ENCODE data around the gene IGSF21. TPM values are rescaled to one million over a fixed set of nuclear protein-coding genes. Genes with fewer than 3 reads are reported as not detected.

Gene IGSF21
- total RNA-seq, 1 donor from 2014 or later, result 0.94 TPM

DNA sequence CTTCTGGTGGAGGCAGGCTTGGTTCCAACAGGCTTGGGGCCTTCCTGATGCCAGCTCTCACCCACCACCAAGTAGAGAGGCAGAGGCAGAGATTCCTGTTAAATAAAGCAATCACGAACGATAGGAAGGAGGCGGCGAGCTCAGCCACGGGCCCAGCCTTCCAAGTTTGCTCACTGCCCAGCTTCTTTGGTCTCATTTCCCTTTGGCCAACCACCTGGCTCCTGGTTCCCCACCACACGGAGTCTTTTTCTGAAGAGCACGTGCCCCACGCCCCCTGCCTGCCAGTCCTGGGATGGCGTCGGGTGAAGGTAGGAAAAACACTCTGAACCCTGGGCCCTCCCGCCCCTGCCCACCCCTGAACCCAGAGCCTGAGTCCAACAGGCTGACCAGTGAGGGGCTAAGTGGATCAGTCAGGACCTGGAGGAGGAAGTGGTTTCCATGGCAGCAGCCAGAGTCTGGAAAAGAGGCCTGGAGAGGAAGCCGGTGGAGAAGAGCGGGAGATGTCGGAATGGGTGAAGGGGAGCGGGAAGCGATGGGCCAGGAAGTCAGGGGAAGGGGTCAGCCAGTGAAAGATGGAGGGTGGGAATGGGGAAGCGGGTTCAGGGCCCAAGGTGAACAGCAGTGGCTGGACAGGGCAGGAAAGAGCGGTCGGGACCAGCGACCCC, 214.9 kb downstream of the IGSF21 start:
- TF ChIP-seq, protein P1, sequence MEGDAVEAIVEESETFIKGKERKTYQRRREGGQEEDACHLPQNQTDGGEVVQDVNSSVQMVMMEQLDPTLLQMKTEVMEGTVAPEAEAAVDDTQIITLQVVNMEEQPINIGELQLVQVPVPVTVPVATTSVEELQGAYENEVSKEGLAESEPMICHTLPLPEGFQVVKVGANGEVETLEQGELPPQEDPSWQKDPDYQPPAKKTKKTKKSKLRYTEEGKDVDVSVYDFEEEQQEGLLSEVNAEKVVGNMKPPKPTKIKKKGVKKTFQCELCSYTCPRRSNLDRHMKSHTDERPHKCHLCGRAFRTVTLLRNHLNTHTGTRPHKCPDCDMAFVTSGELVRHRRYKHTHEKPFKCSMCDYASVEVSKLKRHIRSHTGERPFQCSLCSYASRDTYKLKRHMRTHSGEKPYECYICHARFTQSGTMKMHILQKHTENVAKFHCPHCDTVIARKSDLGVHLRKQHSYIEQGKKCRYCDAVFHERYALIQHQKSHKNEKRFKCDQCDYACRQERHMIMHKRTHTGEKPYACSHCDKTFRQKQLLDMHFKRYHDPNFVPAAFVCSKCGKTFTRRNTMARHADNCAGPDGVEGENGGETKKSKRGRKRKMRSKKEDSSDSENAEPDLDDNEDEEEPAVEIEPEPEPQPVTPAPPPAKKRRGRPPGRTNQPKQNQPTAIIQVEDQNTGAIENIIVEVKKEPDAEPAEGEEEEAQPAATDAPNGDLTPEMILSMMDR (conservative IDR thresholded peaks at IDR 0.05), result peak; percentile 63
- Mint-ChIP-seq H3K27ac (no peak overlapping the region), H3K4me1 (ENCODE audit: unreplicated experiment) (peaks cover 27% of the 10 kb centered on the region), H3K9me3 (peaks cover 6% of the 10 kb centered on the region), H3K27me3 (peaks cover 16% of the 10 kb centered on the region), H3K36me3 (no peaks in the 10 kb centered on the region), H3K4me3 (no peak overlapping the region)
- DNase-seq (ENCODE audit: extremely low spot score, unreplicated experiment), result no peak

DNA sequence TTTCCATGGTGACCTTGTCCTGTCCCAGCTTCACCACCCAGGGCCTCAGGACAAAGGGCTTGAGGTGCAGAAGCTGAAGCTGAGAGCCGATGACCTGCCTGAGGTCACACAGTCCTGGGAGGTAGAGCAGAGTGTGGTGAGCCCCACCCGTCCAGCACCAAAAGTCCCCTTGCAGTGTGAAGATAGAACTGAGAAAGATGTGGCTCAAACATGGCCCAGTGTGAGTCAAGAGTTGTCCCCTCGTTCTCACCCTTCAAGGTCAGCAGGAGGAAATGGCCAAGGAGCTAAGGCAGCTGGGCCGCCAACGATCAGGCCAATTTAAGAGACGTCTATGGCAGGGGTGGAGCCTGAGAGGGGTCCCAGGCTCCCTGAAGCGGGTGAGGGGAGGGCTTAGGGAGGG, 215.7 kb downstream of the IGSF21 start:
- H3K27ac Mint-ChIP-seq, result no peak overlapping the region
- peaks cover 16% of the 10 kb centered on the region for H3K27me3 Mint-ChIP-seq
- DNase-seq (ENCODE audit: extremely low spot score, unreplicated experiment), result no peak
- no peaks in the 10 kb centered on the region for H3K36me3 Mint-ChIP-seq
- H3K4me1 Mint-ChIP-seq (ENCODE audit: unreplicated experiment), result peaks cover 28% of the 10 kb centered on the region
- TF ChIP-seq, protein P1 (conservative IDR thresholded peaks at IDR 0.05), result no peak
- peaks cover 6% of the 10 kb centered on the region for H3K9me3 Mint-ChIP-seq
- H3K4me3 Mint-ChIP-seq, result no peak overlapping the region

DNA sequence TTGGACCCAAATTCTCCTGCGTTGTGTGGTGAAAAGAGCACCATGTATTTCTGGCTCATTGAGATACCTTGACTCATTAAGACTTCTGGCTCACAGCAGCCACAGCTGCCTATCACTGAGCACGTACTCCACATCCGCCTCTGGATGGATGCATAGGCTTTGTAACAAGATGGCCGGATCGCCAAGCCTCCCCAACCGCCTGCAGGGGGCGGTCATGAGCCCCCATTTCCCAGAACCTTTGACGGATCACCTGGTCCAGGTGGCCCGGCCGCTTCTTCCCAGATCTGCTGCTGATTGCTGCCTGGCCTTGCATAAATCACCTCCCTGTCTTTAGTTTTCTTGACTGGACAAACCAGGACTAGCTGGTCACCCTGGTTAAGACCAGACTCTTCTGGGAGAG, 216.6 kb downstream of the IGSF21 start:
- DNase-seq (ENCODE audit: extremely low spot score, unreplicated experiment), result no peak
- H3K27me3 Mint-ChIP-seq, result peaks cover 16% of the 10 kb centered on the region
- TF ChIP-seq, protein P1 (conservative IDR thresholded peaks at IDR 0.05), result peak; percentile 56

DNA sequence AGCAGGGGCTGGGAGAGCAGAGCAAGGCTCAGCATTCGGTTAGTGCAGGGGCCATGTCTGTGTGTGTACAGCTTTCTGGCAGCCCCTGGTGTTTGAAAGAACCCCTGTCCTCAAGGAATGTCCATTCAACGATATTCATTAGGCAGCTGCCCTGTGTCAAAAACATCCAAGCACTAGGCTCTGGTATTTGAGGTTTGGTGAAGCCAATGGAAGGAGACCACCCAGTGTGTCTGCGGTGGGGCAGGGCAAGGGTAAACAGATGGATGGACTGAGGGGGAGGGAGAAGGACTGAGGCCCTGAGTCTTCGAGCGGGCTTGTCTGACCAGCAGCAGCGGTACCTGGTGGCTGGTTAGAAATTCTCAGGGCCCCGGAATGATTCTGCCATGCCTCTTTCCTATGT, 217.5 kb downstream of the IGSF21 start:
- H3K4me1 Mint-ChIP-seq (ENCODE audit: unreplicated experiment), result peaks cover 33% of the 10 kb centered on the region
- no peaks in the 10 kb centered on the region for H3K36me3 Mint-ChIP-seq
- H3K4me3 Mint-ChIP-seq, result no peak overlapping the region
- H3K27ac Mint-ChIP-seq, result no peak overlapping the region
- no peak for DNase-seq (ENCODE audit: extremely low spot score, unreplicated experiment)
- TF ChIP-seq, protein P1 (conservative IDR thresholded peaks at IDR 0.05), result no peak
- peaks cover 15% of the 10 kb centered on the region for H3K27me3 Mint-ChIP-seq
- H3K9me3 Mint-ChIP-seq, result no peaks in the 10 kb centered on the region

More for the DNA sequence above, 216.6 kb downstream of the IGSF21 start:
- H3K9me3 Mint-ChIP-seq, result no peaks in the 10 kb centered on the region
- peaks cover 38% of the 10 kb centered on the region for H3K4me1 Mint-ChIP-seq (ENCODE audit: unreplicated experiment)
- no peaks in the 10 kb centered on the region for H3K36me3 Mint-ChIP-seq
- no peak overlapping the region for H3K4me3 Mint-ChIP-seq
- H3K27ac Mint-ChIP-seq, result no peak overlapping the region

DNA sequence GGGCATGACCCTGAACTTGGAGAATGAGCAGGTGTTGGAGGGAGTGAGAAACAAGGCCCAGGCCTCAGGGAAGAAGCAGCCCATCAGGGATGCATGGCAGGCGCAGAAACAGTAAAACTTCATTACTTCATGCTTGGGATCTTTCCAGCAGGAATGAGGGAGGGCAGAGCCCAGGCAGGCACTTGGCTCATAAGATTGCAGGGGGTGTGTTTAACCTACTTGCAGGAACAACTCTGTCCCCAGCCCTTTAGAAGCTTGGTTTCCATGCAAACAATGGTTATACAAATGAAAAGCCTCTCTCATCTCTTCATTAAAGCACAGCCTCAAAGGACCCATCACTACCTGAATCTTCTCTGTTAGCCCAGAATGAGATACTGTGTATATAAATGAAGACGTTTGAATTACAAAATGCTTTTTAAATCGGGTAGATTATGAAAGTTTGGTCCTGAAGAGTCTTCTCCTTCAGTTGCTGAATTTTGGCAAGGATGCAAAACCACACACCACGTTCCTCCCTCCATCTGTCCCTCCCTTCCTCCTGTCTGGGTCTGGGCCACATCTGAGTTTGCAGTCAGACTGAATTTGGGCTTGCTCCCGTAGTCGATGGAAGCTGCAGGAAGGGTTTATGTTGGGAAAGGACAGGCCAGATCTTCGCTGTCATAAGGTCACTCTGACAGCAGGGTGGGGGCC, 218.8 kb downstream of the IGSF21 start:
- H3K27ac Mint-ChIP-seq, result peak overlapping the region; percentile 23
- H3K4me3 Mint-ChIP-seq, result no peak overlapping the region
- no peak for DNase-seq (ENCODE audit: extremely low spot score, unreplicated experiment)

More for the DNA sequence above, 218.8 kb downstream of the IGSF21 start:
- peaks cover 24% of the 10 kb centered on the region for H3K4me1 Mint-ChIP-seq (ENCODE audit: unreplicated experiment)
- H3K27me3 Mint-ChIP-seq, result peaks cover 18% of the 10 kb centered on the region
- no peaks in the 10 kb centered on the region for H3K36me3 Mint-ChIP-seq
- H3K9me3 Mint-ChIP-seq, result no peaks in the 10 kb centered on the region
- TF ChIP-seq, protein P1 (conservative IDR thresholded peaks at IDR 0.05), result no peak
